ENCODE measurements around the gene ROPN1L.

The ROPN1L gene

DNA sequence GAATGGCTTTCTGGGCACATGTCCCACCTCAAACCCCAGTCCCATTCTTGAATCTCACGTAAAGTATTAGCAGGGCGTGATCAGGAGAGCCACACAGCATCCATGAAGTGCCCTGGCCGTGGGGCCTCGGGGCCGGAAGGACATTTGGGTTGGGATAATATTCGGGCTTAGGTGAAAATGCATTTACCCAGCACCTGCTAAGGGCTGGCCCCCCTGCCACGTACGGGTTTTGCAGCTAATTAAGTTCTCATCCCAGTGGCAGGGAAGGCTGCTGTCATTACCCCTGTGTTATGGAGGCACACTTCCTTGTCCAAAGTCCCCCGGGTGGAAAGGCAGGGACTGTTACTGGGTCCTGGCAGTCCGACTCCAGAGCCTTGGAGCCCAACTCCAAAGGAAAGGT lies 29.0 kb downstream of the ROPN1L start:
- no peaks in the 10 kb centered on the region for H3K36me3 ChIP-seq (ENCODE audit: low read length)
- H3K9ac ChIP-seq (ENCODE audit: low read length) = no peak overlapping the region
- H4K20me1 ChIP-seq (ENCODE audit: low read depth, low read length) = no peaks in the 10 kb centered on the region
- H3K9me2 ChIP-seq (replicated peaks; ENCODE audit: insufficient read depth, low read length) = no peaks in the 10 kb centered on the region
- no peak overlapping the region for H2AFZ ChIP-seq (ENCODE audit: low read depth, low read length, severe bottlenecking)
- H3K27ac ChIP-seq (ENCODE audit: low read depth, low read length) = no peak overlapping the region
- H3K9me3 ChIP-seq (ENCODE audit: insufficient read depth, low read length) = no peaks in the 10 kb centered on the region
- no peak for TF ChIP-seq EZH2phosphoT487 (conservative IDR thresholded peaks at IDR 0.05; ENCODE audit: low read length)
- H3K27me3 ChIP-seq (ENCODE audit: low read length) = no peaks in the 10 kb centered on the region
- H3K4me3 ChIP-seq (ENCODE audit: insufficient read depth, low read length, poor library complexity, severe bottlenecking) = no peak overlapping the region
- H3F3A ChIP-seq (ENCODE audit: insufficient read depth) = no peaks in the 10 kb centered on the region
- H3K4me2 ChIP-seq (ENCODE audit: low read depth, low read length, poor library complexity, severe bottlenecking) = no peak overlapping the region
- H3K79me2 ChIP-seq (ENCODE audit: insufficient read depth, low read length) = no peaks in the 10 kb centered on the region

DNA sequence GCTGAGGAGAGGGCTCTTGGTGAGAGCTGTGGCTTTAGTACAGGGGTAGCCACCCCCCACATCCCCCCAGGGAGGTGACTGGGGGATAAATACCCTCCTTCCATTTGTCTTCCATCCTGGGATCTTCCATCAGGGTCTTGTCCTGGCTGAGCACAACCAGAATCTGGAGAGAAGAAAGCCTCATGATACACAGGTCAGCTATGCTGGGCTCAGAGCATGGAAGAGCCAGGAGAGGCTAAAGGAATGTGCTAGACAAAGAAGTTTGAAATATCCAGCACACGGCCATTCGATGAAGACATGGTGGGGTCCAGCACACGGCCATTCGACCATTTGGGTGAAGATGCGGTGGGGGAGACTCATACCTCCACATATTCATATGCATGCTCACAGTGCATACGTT lies 30.0 kb downstream of the ROPN1L start:
- Histone ChIP-seq H3K9me2 (replicated peaks; ENCODE audit: insufficient read depth, low read length) (no peaks in the 10 kb centered on the region), H3K4me2 (ENCODE audit: low read depth, low read length, poor library complexity, severe bottlenecking) (no peak overlapping the region), H3K36me3 (ENCODE audit: low read length) (no peaks in the 10 kb centered on the region), H3K27me3 (ENCODE audit: low read length) (no peaks in the 10 kb centered on the region), H3K79me2 (ENCODE audit: insufficient read depth, low read length) (no peaks in the 10 kb centered on the region), H3K27ac (ENCODE audit: low read depth, low read length) (no peak overlapping the region), H2AFZ (ENCODE audit: low read depth, low read length, severe bottlenecking) (no peak overlapping the region), H3K9me3 (ENCODE audit: insufficient read depth, low read length) (no peaks in the 10 kb centered on the region), H3F3A (ENCODE audit: insufficient read depth) (no peaks in the 10 kb centered on the region), H3K4me3 (ENCODE audit: insufficient read depth, low read length, poor library complexity, severe bottlenecking) (no peak overlapping the region), H3K9ac (ENCODE audit: low read length) (no peak overlapping the region), H4K20me1 (ENCODE audit: low read depth, low read length) (no peaks in the 10 kb centered on the region)
- TF ChIP-seq EZH2phosphoT487 (conservative IDR thresholded peaks at IDR 0.05; ENCODE audit: low read length) = no peak
- TF ChIP-seq, protein P1, sequence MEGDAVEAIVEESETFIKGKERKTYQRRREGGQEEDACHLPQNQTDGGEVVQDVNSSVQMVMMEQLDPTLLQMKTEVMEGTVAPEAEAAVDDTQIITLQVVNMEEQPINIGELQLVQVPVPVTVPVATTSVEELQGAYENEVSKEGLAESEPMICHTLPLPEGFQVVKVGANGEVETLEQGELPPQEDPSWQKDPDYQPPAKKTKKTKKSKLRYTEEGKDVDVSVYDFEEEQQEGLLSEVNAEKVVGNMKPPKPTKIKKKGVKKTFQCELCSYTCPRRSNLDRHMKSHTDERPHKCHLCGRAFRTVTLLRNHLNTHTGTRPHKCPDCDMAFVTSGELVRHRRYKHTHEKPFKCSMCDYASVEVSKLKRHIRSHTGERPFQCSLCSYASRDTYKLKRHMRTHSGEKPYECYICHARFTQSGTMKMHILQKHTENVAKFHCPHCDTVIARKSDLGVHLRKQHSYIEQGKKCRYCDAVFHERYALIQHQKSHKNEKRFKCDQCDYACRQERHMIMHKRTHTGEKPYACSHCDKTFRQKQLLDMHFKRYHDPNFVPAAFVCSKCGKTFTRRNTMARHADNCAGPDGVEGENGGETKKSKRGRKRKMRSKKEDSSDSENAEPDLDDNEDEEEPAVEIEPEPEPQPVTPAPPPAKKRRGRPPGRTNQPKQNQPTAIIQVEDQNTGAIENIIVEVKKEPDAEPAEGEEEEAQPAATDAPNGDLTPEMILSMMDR (IDR thresholded peaks at IDR 0.05; ENCODE audit: insufficient read depth, low read length, poor library complexity, severe bottlenecking) = no peak

DNA sequence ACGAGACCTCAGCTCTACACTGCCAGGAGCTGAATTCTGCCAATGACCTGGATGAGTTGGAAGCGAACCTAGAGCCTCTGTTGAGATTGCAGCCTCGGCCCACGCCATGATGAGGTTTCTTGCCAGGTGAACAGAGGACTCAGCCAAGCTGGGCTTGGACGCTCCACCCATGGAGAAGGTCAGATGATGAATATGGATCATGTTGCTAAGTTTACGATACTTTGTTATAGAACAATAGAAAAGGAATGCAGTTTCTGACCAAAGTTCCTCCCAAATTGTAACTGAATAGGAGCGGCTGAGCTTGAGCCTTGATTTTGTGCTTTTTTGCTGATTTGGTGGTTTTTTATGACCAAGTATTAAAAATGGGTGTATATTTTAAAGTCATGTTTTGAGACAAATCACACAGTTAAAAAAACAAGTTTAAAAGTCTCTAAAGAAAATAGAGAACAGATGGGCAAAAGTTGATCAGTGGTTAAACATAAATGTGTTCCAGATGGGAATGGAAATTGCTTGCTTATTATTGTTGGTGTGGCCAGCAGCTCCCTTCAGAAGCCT lies 32.9 kb downstream of the ROPN1L start:
- no peaks in the 10 kb centered on the region for H4K20me1 ChIP-seq (ENCODE audit: low read depth, low read length)
- TF ChIP-seq EZH2phosphoT487 (conservative IDR thresholded peaks at IDR 0.05; ENCODE audit: low read length) = no peak
- TF ChIP-seq, protein P1 (IDR thresholded peaks at IDR 0.05; ENCODE audit: insufficient read depth, low read length, poor library complexity, severe bottlenecking) = no peak
- H3K9me2 ChIP-seq (replicated peaks; ENCODE audit: insufficient read depth, low read length) = no peaks in the 10 kb centered on the region
- H3K27ac ChIP-seq (ENCODE audit: low read depth, low read length) = no peak overlapping the region
- H2AFZ ChIP-seq (ENCODE audit: low read depth, low read length, severe bottlenecking) = no peak overlapping the region
- no peak overlapping the region for H3K9ac ChIP-seq (ENCODE audit: low read length)
- H3K4me3 ChIP-seq (ENCODE audit: insufficient read depth, low read length, poor library complexity, severe bottlenecking) = no peak overlapping the region
- no peaks in the 10 kb centered on the region for H3K9me3 ChIP-seq (ENCODE audit: insufficient read depth, low read length)
- no peaks in the 10 kb centered on the region for H3K36me3 ChIP-seq (ENCODE audit: low read length)
- H3K79me2 ChIP-seq (ENCODE audit: insufficient read depth, low read length) = no peaks in the 10 kb centered on the region
- no peaks in the 10 kb centered on the region for H3F3A ChIP-seq (ENCODE audit: insufficient read depth)
- no peaks in the 10 kb centered on the region for H3K27me3 ChIP-seq (ENCODE audit: low read length)
- H3K4me2 ChIP-seq (ENCODE audit: low read depth, low read length, poor library complexity, severe bottlenecking) = no peak overlapping the region

DNA sequence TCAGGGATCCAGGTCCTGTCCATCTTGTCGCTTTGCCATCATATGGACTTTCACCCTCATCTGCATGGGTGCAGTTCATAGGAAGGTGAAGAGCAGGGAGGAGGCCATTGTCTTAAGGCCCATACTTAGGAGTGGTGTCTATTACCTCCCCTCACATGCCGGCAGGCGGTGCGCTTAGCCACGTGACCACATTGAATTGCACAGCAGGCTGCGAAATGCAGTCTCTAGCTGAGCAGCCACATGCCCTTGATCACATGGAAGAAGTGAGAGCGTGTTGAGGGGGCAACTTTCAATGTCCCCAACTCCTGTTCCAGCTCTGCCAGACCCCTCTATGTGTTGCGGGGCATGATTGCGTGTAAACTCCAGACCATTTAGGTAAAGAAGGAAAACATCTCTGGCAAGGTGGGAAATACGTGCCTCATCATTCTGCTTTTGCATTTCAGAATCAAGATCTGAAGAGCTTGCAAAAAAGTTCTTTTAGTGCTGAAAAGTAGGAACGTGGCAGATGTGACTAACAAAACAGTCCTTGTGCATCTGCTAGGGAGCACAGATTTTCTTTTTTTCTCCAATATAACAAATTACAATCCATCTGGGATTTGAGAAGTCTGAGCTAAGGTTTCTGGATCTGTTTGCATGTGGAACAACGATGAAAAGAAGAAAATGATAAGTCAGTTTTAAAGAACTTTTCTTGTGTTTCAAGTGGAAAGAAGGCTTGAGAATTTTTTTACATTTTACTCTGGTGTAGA lies 34.4 kb downstream of the ROPN1L start:
- H3F3A ChIP-seq (ENCODE audit: insufficient read depth) = no peaks in the 10 kb centered on the region
- H3K4me3 ChIP-seq (ENCODE audit: insufficient read depth, low read length, poor library complexity, severe bottlenecking) = no peak overlapping the region
- no peak overlapping the region for H3K27ac ChIP-seq (ENCODE audit: low read depth, low read length)
- no peak overlapping the region for H2AFZ ChIP-seq (ENCODE audit: low read depth, low read length, severe bottlenecking)
- no peaks in the 10 kb centered on the region for H3K27me3 ChIP-seq (ENCODE audit: low read length)
- no peak overlapping the region for H3K4me2 ChIP-seq (ENCODE audit: low read depth, low read length, poor library complexity, severe bottlenecking)
- no peaks in the 10 kb centered on the region for H3K9me2 ChIP-seq (replicated peaks; ENCODE audit: insufficient read depth, low read length)
- no peaks in the 10 kb centered on the region for H3K9me3 ChIP-seq (ENCODE audit: insufficient read depth, low read length)
- TF ChIP-seq, protein P1 (IDR thresholded peaks at IDR 0.05; ENCODE audit: insufficient read depth, low read length, poor library complexity, severe bottlenecking) = no peak
- no peak for TF ChIP-seq EZH2phosphoT487 (conservative IDR thresholded peaks at IDR 0.05; ENCODE audit: low read length)
- H3K36me3 ChIP-seq (ENCODE audit: low read length) = no peaks in the 10 kb centered on the region
- H4K20me1 ChIP-seq (ENCODE audit: low read depth, low read length) = no peaks in the 10 kb centered on the region
- H3K9ac ChIP-seq (ENCODE audit: low read length) = no peak overlapping the region
- H3K79me2 ChIP-seq (ENCODE audit: insufficient read depth, low read length) = no peaks in the 10 kb centered on the region
